HS-27A (cell line): ENCODE results near the gene LINC00237.

ENCODE experiments used
- DNase-seq: peaks from one replicate; pipeline ENCODE4 v3.0.0-alpha.2; 2012; ENCODE audit warnings: low read depth, missing footprints

LINC00237 gene

GRCh38 chr20:21125072-21125848, 19.1 kb upstream of the LINC00237 start:
- no peak for DNase-seq

- DNase-seq, result no peak
Measured at GRCh38 chr20:21124190-21124589, 18.0 kb upstream of the LINC00237 start.

DNA sequence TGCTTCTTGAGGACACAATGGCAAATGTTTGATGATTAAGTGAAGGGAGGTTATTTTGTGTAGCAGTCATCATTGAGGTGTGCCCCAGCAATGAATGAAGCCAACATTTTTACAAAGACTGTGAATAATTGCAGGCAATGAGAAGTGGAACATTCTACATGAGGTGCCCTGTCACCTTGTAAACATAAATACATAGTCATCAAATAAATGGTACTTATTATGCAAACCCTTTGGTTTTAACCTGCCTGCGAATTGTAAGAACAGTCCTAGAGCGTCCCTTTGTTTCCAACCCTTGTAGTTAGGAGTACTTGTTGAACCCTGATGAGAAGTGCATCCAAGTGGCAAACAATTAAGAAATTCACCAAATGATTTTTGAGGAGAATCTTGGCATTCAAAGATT, 12.6 kb upstream of the LINC00237 start:
- DNase-seq, result no peak

- DNase-seq, result no peak
Measured at GRCh38 chr20:21118138-21118537, 12.0 kb upstream of the LINC00237 start.

GRCh38 chr20:21117521-21117920, 11.4 kb upstream of the LINC00237 start:
- DNase-seq, result no peak

GRCh38 chr20:21114584-21114983, 8.4 kb upstream of the LINC00237 start:
- no peak for DNase-seq

GRCh38 chr20:21113697-21114096, 7.5 kb upstream of the LINC00237 start:
- DNase-seq, result no peak

DNA sequence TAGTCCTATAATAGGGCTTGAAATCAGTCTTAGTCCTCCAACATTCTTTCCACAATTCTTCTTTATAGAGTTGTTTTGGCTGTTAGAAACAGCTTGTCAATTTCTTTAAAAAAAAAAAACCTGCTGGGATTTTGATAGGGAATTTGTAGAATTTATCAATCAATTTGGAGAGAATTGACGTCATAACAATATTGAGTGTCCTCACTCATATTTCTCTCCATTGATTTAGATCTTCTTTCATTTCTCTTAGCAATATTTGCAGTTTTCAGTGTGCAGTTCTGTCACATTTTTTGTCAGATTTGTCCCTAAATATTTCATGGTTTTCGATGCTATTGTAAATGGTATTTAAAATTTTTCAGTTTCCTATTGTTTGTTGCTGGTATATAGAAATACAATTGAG, 5.3 kb upstream of the LINC00237 start:
- no peak for DNase-seq

DNA sequence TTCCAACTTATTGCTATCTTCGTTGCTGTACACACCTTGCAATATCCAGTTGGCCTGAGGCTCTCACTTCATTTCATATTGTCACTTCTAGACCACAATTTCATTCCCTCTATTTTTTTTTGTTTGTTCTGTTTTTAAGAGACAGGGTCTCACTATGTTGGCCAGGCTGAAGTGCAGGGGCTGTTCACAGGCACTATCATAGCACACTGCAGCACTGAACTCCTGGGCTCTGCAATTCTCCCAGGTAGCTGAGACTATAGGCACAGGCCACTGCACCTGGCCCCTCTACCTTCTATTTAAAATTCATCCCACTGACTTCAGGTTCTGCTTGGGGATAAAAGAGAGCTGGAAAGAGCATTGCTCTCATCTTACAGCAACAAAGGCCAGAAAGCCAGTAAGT, 4.7 kb upstream of the LINC00237 start:
- no peak for DNase-seq

DNA sequence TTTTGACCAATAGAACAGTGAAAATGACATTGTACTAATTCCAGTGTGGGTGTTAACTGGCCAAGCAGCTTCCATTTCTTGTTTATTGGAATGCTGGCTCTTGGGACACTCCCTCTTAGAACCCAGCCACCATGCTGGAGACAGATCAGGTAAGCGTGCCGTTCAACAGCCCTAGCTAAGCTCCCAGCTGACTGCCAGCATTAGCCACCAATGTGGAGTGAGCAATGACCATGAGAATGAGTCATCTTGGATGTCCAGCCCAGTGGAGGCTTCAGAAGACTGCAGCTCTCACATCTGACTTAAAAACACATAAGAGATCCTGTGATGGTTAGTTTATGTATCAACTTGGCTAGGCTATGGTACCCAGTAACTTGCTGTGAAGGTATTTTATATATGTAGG, 3.0 kb upstream of the LINC00237 start:
- no peak for DNase-seq

DNA sequence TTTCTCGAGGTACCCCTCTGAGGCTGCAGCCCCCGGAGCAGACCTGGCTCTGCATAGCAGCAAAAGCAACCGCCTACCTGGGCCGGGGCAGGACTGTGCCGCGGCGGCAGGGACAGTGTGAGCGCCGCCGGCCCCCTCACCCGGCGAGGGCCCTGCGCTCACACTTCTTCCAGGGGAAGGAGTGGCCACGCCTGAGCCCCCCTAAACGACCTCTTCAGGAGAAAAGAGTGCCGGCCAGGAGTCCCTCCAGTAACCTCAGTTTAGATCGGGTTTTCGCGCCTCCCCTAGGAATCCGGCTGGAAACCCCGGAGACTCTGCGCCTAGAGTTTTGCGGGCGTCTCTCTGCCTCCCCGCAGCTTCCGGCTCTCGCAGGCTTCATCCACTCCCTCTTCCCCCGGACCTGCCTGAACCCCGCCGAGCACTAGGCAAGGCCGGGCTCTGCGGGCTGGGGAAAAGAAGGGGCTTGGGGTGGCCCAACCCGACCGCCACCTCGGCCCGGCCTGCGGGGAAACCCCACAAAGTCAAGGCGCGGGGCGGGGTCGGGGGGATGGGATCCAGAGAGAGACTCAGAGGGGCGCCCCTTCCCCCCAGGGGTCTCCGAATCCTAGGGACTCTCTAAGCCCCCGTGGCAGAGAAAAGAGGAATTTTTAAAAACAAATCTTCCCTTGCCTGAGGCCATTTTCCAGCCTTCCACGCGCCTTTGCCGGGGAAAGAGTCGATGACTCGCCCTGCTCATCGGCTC, 558 bp downstream of the LINC00237 start:
- DNase-seq, result no peak

GRCh38 chr20:21104921-21105320, 1.2 kb downstream of the LINC00237 start:
- no peak for DNase-seq

GRCh38 chr20:21104466-21104761, 1.7 kb downstream of the LINC00237 start:
- no peak for DNase-seq

DNA sequence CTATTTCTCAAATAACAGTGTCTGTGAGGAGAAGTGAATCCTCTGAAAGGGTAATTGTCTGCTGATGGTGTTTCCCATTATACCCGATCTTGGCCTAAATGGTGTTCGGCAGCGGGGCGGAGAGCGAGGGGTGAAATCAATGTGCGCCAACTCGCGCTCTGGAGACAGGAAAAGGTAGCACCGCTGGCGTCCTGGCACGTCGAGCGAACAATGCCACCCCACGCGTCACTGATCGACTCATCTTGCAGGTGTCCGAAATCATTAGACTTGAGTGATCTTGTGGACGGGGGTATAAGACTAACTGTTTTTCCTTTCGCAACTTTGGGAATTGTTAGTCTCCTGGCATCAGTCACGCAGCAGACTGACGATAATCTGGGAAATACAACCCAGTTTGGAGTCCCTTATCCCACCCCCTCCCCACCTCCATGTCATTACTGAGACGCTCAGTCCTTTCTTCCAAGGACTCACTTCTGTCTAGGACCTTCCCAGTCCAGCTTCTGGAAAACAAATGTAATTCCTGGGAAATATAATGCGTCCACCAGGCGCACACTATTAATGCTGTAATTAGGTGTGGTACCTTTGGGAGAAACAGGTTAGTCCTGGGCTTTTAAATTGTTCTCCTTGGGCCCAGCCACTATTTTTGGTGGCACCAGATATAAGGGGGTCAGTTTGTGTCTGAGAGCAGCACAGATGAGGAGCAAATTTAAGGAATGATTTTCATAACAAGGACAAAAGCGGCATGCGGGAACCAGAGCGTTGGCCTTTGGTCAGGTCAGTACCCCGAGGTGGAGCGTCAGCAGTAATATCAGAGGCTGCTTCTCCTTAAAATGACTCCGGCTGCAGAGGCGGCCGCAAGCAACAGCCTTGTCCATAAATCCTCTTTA, 2.3 kb downstream of the LINC00237 start:
- DNase-seq, result no peak

DNA sequence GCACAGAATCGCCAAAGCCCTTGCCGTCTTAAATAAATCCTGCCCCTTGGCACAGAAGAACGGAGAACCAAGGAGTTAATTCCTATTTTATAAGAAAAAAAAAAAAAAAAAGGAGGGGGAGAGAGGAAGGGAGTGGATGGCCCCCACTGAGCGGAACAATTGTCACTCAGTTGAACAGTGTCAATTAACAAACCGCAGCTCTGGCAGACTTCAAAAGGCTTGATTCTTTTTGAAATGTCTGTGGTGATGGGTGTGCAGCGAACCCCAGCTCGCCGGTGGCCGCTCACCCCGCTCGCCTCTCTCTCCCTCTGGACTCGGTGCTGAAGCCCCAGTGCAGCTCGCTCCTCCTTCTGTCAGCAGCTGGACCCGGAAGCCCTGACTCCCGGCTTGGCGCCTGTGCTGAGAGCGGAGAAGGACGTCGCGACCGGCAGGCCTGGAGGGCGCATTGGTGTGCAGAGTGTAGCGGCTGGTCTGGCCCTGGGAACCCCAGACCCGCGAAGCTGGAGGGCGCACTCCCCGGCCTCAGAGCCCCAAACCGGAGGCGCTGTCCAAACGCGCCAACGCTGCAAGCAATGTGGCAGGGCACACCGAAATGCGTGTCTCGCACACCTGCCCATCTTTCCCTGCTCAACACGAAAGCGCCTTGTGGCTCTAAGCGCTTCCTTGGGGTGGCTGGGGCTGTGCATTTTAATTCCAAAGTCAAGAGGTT, 3.4 kb downstream of the LINC00237 start:
- DNase-seq, result no peak

DNA sequence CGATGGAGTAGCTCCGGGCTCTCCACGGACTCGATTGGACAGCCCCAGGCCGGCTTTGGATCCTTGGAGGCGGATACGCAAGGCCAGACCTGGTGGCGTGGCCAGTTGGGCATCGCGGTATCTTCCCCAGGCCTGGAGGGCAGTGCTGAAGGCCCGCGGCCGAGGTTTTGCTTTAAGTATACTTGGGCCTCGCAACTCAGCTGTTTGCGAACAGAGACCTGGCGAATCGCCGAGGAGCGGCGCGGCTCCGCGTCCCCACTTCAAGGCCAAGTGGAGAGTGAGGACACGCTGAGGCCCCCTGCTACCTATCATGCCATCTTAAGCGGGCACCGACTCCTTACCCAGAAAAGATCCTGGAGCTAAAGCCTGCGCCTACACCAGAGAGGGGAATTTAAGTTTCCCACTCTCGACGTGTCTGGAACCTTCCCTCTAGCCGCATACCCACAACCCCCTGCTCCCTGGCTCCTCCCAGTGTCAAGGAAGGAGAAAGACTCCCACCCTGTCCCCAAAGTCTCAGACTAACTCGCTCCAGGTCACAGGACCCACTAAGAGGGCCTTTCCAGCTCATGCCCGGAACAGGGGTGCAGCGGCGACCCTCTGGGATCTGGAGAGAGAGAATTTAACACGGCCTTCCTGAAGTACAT, 4.1 kb downstream of the LINC00237 start:
- no peak for DNase-seq

DNA sequence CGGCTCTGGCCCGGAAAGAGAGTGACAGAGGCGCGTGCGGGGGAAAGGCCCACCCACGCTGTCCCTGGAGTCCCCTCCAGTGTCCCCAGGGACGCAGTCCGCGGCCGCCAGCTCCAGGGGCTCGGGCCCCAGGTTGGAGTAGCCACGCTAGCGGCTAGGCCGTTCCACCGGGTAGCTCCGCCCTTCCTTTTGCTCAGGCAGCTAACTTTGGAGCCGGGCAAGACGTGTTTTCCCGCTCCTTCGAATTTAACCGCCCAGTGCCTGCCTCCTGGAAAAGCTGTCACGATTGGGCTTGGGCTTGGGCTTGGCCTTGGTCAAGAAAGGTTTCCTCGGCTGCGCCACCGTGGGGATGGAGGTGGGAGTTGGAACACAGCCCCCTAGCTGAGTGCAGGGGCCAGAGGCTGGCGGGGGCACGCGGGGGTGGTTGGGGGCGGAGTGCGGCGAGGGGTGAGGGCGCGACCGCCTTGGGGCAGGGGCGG, 4.7 kb downstream of the LINC00237 start:
- no peak for DNase-seq

- DNase-seq, result no peak
Measured at GRCh38 chr20:21100578-21101452, 5.3 kb downstream of the LINC00237 start.

- no peak for DNase-seq
Measured at GRCh38 chr20:21099751-21100577, 6.2 kb downstream of the LINC00237 start.
